NB4 (cell line): Measurements from ENCODE around the gene IYD.

Experiments
- CTCF ChIP-seq: IDR thresholded peaks from one replicate; pipeline ENCODE4 v1.5.1; 2012; ENCODE audit warnings: low read depth, low read length
- MAX ChIP-seq: IDR thresholded peaks from 2 replicates; pipeline ENCODE4 v1.6.1; 2011; ENCODE audit warnings: low read depth, low read length
- MYC ChIP-seq: IDR thresholded peaks from 2 replicates; pipeline ENCODE4 v1.6.1; 2011; ENCODE audit warnings: low read depth, low read length
- POLR2A ChIP-seq: IDR thresholded peaks from 2 replicates; pipeline ENCODE4 v1.6.1; 2011; ENCODE audit warnings: mild to moderate bottlenecking; ENCODE audit not compliant: insufficient read length; ENCODE audit errors: extremely low read depth

- TF ChIP-seq CTCF (no peak), POLR2A (no peak), MAX (no peak), MYC (no peak)
Measured at GRCh38 chr6:150448221-150448620, 79.4 kb downstream of the IYD start.
